HepG2 (cell line): ENCODE measurements around the gene CTAGE9. TPM values are rescaled to one million over a fixed set of nuclear protein-coding genes. Genes with fewer than 3 reads are reported as not detected.

Experiments used
- ATAC-seq: fragments of 200-7000 bp; cut with Tn5 transposase; 3 replicates; pipeline ENCODE4 v1.9.1; 2020; ENCODE audit warnings: mild to moderate bottlenecking, moderate library complexity
- BruUV-seq: library from RNA; stranded (reverse); fragments of 400-500 nt; replicated peaks from 2 replicates; lab custom pipeline; 2021; lab: Mats Ljungman, UMichigan
- CTCF ChIA-PET: fragments of 300-600 bp; formaldehyde crosslinking; extraction: SDS; loops from one replicate; lab custom pipeline; 2021; ENCODE audit warnings: low total read pairs, inconsistent platforms, low intra/inter-chr PET ratio; lab: Yijun Ruan, JAX
- POLR2A ChIA-PET: fragments of 350-600 bp; sonication (Branson Sonifier 250); formaldehyde crosslinking; loops from one replicate; lab custom pipeline; 2020; ENCODE audit warnings: antibody characterized with exemption, inconsistent platforms; lab: Yijun Ruan, JAX
- DNase-seq: peaks from one replicate; pipeline ENCODE4 v3.0.0-alpha.2; 2015; ENCODE audit warnings: low spot score
- FAIRE-seq: peaks from 3 replicates; lab custom pipeline; 2011; peaks lifted over from hg19 to GRCh38; lab: Jason Lieb, UNC
- H2AFZ ChIP-seq: one replicate; pipeline ENCODE4 v1.6.1; 2011; ENCODE audit warnings: low read length, inconsistent platforms
- H3K27ac ChIP-seq: fragments of 300-600 bp; 3 replicates; pipeline ENCODE4 v1.8.0; 2011; ENCODE audit warnings: mixed run types, mild to moderate bottlenecking, mixed read lengths, low read length, inconsistent platforms; ENCODE audit not compliant: insufficient read depth; ENCODE audit errors: extremely low read length
- H3K27me3 ChIP-seq, 2 experiments: fragments of 200-600 bp in 1 of 2; 2 replicates in 1 of 2; 3 replicates in 1 of 2; pipeline versions ENCODE4 v1.6.0 to v1.8.0; 2011; ENCODE audit warnings: low read length in 2 of 2, mild to moderate bottlenecking in 2 of 2, moderate library complexity in 2 of 2, inconsistent platforms in 1 of 2; ENCODE audit not compliant: insufficient read depth in 2 of 2, control insufficient read depth in 1 of 2
- H3K36me3 ChIP-seq, 2 experiments: fragments of 200-600 bp in 1 of 2; replicated peaks in 1 of 2; 2 replicates in 1 of 2; 3 replicates in 1 of 2; pipeline versions ENCODE4 v1.5.1 to v1.8.0; 2011; ENCODE audit warnings: low read length in 2 of 2, inconsistent platforms in 1 of 2; ENCODE audit not compliant: insufficient read depth in 2 of 2, control insufficient read depth in 1 of 2
- H3K4me1 ChIP-seq: 2 replicates; pipeline ENCODE4 v1.5.1; 2012; ENCODE audit warnings: low read length, inconsistent platforms; ENCODE audit not compliant: insufficient read depth
- H3K4me2 ChIP-seq: 2 replicates; pipeline ENCODE4 v1.6.0; 2011; ENCODE audit warnings: low read depth, low read length, inconsistent platforms
- H3K4me3 ChIP-seq, 3 experiments: fragments of 200-600 bp in 1 of 3; sonication (generic), shearing (Covaris generic) in 1 of 3; replicated peaks in 1 of 3; 2 replicates each; pipeline ENCODE4 v1.5.1; 2011 to 2016; ENCODE audit warnings: low read length in 3 of 3, inconsistent platforms in 2 of 3, low read depth in 2 of 3, mild to moderate bottlenecking in 2 of 3, control low read depth in 1 of 3, mixed read lengths in 1 of 3; ENCODE audit not compliant: insufficient read depth in 1 of 3
- H3K79me2 ChIP-seq: one replicate; pipeline ENCODE4 v1.6.1; 2011; ENCODE audit warnings: low read length, inconsistent platforms; ENCODE audit not compliant: insufficient read depth
- H3K9ac ChIP-seq: 2 replicates; pipeline ENCODE4 v1.6.0; 2011; ENCODE audit warnings: mild to moderate bottlenecking, low read depth, low read length, inconsistent platforms; ENCODE audit not compliant: insufficient read depth
- H3K9me3 ChIP-seq: 2 replicates; pipeline ENCODE4 v1.5.1; 2012; ENCODE audit warnings: mild to moderate bottlenecking, low read length
- H4K20me1 ChIP-seq: 2 replicates; pipeline ENCODE4 v1.6.0; 2011; ENCODE audit warnings: inconsistent platforms, mild to moderate bottlenecking, low read length, moderate library complexity; ENCODE audit not compliant: insufficient read depth
- DMTF1 ChIP-seq: sonication (generic); formaldehyde crosslinking; IDR thresholded peaks from 2 replicates; pipeline ENCODE4 v1.4.0; 2020; ENCODE audit warnings: mild to moderate bottlenecking, missing genetic modification reagents
- HMGXB3 ChIP-seq: sonication (generic); formaldehyde crosslinking; IDR thresholded peaks from 2 replicates; pipeline ENCODE4 v1.4.0; 2020; ENCODE audit warnings: missing genetic modification reagents, borderline replicate concordance
- NFE2 ChIP-seq: sonication (generic); formaldehyde crosslinking; IDR thresholded peaks from 2 replicates; pipeline ENCODE4 v1.4.0; 2020; ENCODE audit warnings: missing genetic modification reagents
- PATZ1 ChIP-seq: sonication (generic); formaldehyde crosslinking; IDR thresholded peaks from 2 replicates; pipeline ENCODE4 v1.4.0; 2020; ENCODE audit warnings: missing genetic modification reagents
- PHF21A ChIP-seq: sonication (generic); formaldehyde crosslinking; IDR thresholded peaks from 2 replicates; pipeline ENCODE4 v1.5.0; 2020; ENCODE audit warnings: mild to moderate bottlenecking, missing genetic modification reagents
- RNF2 ChIP-seq: fragments of 450-650 bp; conservative IDR thresholded peaks from 2 replicates; pipeline ENCODE4 v1.6.1; 2016; ENCODE audit warnings: low read depth
- SALL1 ChIP-seq: sonication (generic); formaldehyde crosslinking; IDR thresholded peaks from 2 replicates; pipeline ENCODE4 v1.8.0; 2022; ENCODE audit warnings: mild to moderate bottlenecking, missing genetic modification reagents
- SP4 ChIP-seq: sonication (generic); formaldehyde crosslinking; IDR thresholded peaks from 2 replicates; pipeline ENCODE4 v1.8.1; 2023; ENCODE audit warnings: mild to moderate bottlenecking, missing genetic modification reagents
- ZKSCAN8 ChIP-seq: IDR thresholded peaks from 2 replicates; pipeline ENCODE4 v1.6.1; 2016; ENCODE audit warnings: borderline replicate concordance, missing genetic modification reagents, missing compliant biosample characterization
- ZNF235 ChIP-seq: sonication (generic); formaldehyde crosslinking; IDR thresholded peaks from 2 replicates; pipeline ENCODE4 v1.8.1; 2023; ENCODE audit warnings: mild to moderate bottlenecking, missing genetic modification reagents, borderline replicate concordance
- ZNF292 ChIP-seq: sonication (generic); formaldehyde crosslinking; IDR thresholded peaks from 2 replicates; pipeline ENCODE4 v1.8.1; 2022; ENCODE audit warnings: mild to moderate bottlenecking, low read depth, missing genetic modification reagents, borderline replicate concordance
- ZNF501 ChIP-seq: sonication (generic); formaldehyde crosslinking; IDR thresholded peaks from 2 replicates; pipeline ENCODE4 v1.5.1; 2020; ENCODE audit warnings: mild to moderate bottlenecking, moderate library complexity, missing genetic modification reagents
- ZNF572 ChIP-seq: sonication (generic); formaldehyde crosslinking; IDR thresholded peaks from 2 replicates; pipeline ENCODE4 v1.5.1; 2020; ENCODE audit warnings: mild to moderate bottlenecking, missing genetic modification reagents
- ZNF703 ChIP-seq: sonication (generic); formaldehyde crosslinking; IDR thresholded peaks from 2 replicates; pipeline ENCODE4 v1.5.1; 2020; ENCODE audit warnings: missing genetic modification reagents, mild to moderate bottlenecking, moderate library complexity, borderline replicate concordance
- WGBS: methylation state at CpG from one replicate; pipeline ENCODE4 v1.1.6; 2017; ENCODE audit warnings: low lambda C conversion rate; 5-methylcytosine and 5-hydroxymethylcytosine counted together
- in situ Hi-C: cut with HindIII; loops from 2 replicates; pipeline ENCODE4 v1.10.0; 2017; ENCODE audit warnings: low pct_unique_long_range_greater_than_20kb; ENCODE audit not compliant: extremely low pct_ligation_motif_present
- intact Hi-C: fragments of 100-400 bp; cut with micrococcal nuclease; formaldehyde crosslinking; loops from one replicate; pipeline ENCODE4 v1.10.0; 2022; ENCODE audit not compliant: unreplicated experiment
- polyA plus RNA-seq, 8 experiments: library from polyadenylated mRNA; depleted of rRNA in 3 of 8; stranded (reverse) in 7 of 8; unstranded in 1 of 8; fragments of >200 nt; fragmentation: Illumina TruSeq in 4 of 8; extraction: Trizol in 4 of 8; gene quantifications; 2 replicates each; pipeline versions ENCODE4 v1.2.1 to v1.2.3, GENCODE V29; 2011 to 2016; ENCODE audit warnings: low read depth in 4 of 8, missing spikeins in 1 of 8, mixed read lengths in 1 of 8; ENCODE audit not compliant: insufficient read depth in 1 of 8
- total RNA-seq, 5 experiments: library from RNA; depleted of rRNA; stranded (reverse); fragments of >200 nt; fragmentation: Illumina TruSeq; extraction: Trizol; gene quantifications; 2 replicates each; pipeline ENCODE4 v1.2.3, GENCODE V29; 2016; ENCODE audit warnings: low read depth in 1 of 5

CTAGE9 gene
- total and polyA plus RNA-seq, 2 of the 13 experiments (the other 11 are each of a cell fraction or from before 2014, with no cell fraction given) = not detected

- TF ChIP-seq DMTF1 (no peak), ZKSCAN8 (no peak), ZNF501 (no peak), NFE2 (CRISPR knock-in tag) (no peak), SALL1 (CRISPR knock-in tag) (no peak), RNF2 (no peak), ZNF235 (CRISPR knock-in tag) (no peak), PATZ1 (CRISPR knock-in tag) (no peak)
- TF ChIP-seq, all 625 proteins: peak for 0
Measured at GRCh38 chr6:131685266-131685780, 25.5 kb downstream of the CTAGE9 start (continued).

GRCh38 chr6:131683479-131683878 is 27.3 kb downstream of the CTAGE9 start:
- FAIRE-seq (no peak), ATAC-seq (no peak), DNase-seq (no peak)
- intact Hi-C loops = no loop called here
- 96% methylated on average over 6 of the region's 6 CpGs for WGBS
- no peaks in the 10 kb centered on the region for H4K20me1 ChIP-seq
- no peak overlapping the region for H3K9ac ChIP-seq
- H3K4me1 ChIP-seq = no peaks in the 10 kb centered on the region
- H3K4me2 ChIP-seq = no peak overlapping the region
- no peaks in the 10 kb centered on the region for H3K9me3 ChIP-seq
- in situ Hi-C loops = loop anchor here (25.0 kb wide), 1 partner anchor 529 kb away; no protein-coding TSS in a partner anchor
- H3K4me3 ChIP-seq = no peak overlapping the region
- ChIA-PET CTCF (no interaction called here), POLR2A (no interaction called here)
- no TSS peak for BruUV-seq
- H3K36me3 ChIP-seq = peaks cover 20 to 78% of the 10 kb centered on the region in 2 experiments
- H3K27ac ChIP-seq = no peak overlapping the region
- no peaks in the 10 kb centered on the region for H3K27me3 ChIP-seq
- H3K79me2 ChIP-seq = no peaks in the 10 kb centered on the region
- H2AFZ ChIP-seq = no peak overlapping the region
- TF ChIP-seq ZNF292 (CRISPR knock-in tag) (no peak), SP4 (CRISPR knock-in tag) (no peak), HMGXB3 (CRISPR knock-in tag) (no peak), PHF21A (no peak), ZNF703 (CRISPR knock-in tag) (no peak), ZNF572 (CRISPR knock-in tag) (no peak)
